Fibroblast of upper back skin (primary cell): ENCODE results near the gene SPATA31A5.
"Not testable (repeated sequence)": the region's sequence is repeated elsewhere in the genome, so short reads cannot be mapped to it uniquely, and the experiment has no call there.

Experiments
- DNase-seq: peaks from one replicate; pipeline ENCODE4 v3.0.0-alpha.2; 2013

SPATA31A5 gene

GRCh38 chr9:60914107-60914506, at the start of gene SPATA31A5:
Gene SPATA31A5 (plus strand): TSS chr9:60914407. CDS start chr9:60914436, 29 bp downstream.
- not testable (repeated sequence) for DNase-seq

DNA sequence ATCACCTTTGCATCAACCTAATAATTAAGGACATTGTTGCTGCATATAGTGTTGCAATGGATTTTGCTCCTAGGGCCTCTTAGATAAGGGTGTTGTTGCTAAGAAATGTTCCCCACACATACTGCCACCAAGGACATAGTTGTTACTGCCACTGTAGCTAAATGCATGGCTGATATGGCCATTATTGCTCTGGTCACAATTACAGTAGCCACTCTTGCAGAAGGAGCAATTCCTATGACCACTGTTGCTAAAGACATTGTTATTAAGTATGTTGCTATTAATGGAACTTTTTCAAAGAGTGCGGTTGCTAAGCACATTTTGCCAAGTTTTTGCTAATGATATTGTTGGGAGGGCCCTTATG, 48.8 kb downstream of the SPATA31A5 start:
- not testable (repeated sequence) for DNase-seq

DNA sequence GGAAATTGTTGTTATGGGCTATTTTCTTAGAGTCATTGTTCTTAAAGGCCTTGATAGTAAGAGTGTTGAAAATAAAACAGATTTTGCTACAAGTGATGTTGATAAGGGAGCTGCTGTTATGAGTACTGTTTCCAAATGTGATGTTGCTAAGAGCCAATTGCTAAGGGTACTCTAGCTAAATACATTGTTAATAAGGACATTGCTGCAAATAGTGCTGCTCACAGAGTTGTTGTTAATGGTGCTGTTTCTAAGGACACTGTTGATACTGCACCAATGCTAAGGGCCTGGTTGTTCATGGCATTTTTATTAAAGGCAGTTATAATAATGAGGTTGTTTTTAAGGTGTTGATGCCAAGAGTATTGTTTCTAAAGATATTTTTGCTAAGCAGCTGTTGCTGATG, 52.2 kb downstream of the SPATA31A5 start:
- not testable (repeated sequence) for DNase-seq
